HL-60 (cell line): ENCODE results near the gene SNX10.

Experiments used
- DNase-seq, 2 experiments: peaks; one replicate each; pipeline ENCODE4 v3.0.0-alpha.2; 2010 to 2020; ENCODE audit warnings: low read depth in 1 of 2, low spot score in 1 of 2
- H3K27ac ChIP-seq: fragments of 250-450 bp; sonication (Bioruptor Pico); replicated peaks from 2 replicates; pipeline ENCODE4 v1.5.1; 2020; ENCODE audit warnings: mild to moderate bottlenecking, moderate library complexity
- H3K27me3 ChIP-seq: fragments of 250-450 bp; sonication (Bioruptor Pico); 2 replicates; pipeline ENCODE4 v1.5.1; 2021; ENCODE audit warnings: mild to moderate bottlenecking, moderate library complexity; ENCODE audit not compliant: insufficient read depth, poor library complexity, severe bottlenecking
- H3K4me3 ChIP-seq: replicated peaks from 2 replicates; pipeline ENCODE4 v1.5.1; 2011; ENCODE audit warnings: mild to moderate bottlenecking, control low read depth, low read length; ENCODE audit not compliant: insufficient read depth
- GABPA ChIP-seq: IDR thresholded peaks from 2 replicates; pipeline ENCODE4 v1.6.1; 2012; ENCODE audit warnings: low read depth
- POLR2AphosphoS5 ChIP-seq: IDR thresholded peaks from 2 replicates; pipeline ENCODE4 v1.6.1; 2012; ENCODE audit warnings: low read depth
- SPI1 ChIP-seq: IDR thresholded peaks from 2 replicates; pipeline ENCODE4 v1.6.1; 2012; ENCODE audit warnings: low read depth, mild to moderate bottlenecking, borderline replicate concordance
- TF ChIP-seq, protein P1 (sequence below): IDR thresholded peaks from 2 replicates; pipeline ENCODE4 v1.6.1; 2012; ENCODE audit warnings: low read depth; ENCODE audit not compliant: insufficient replicate concordance

The SNX10 gene

DNA sequence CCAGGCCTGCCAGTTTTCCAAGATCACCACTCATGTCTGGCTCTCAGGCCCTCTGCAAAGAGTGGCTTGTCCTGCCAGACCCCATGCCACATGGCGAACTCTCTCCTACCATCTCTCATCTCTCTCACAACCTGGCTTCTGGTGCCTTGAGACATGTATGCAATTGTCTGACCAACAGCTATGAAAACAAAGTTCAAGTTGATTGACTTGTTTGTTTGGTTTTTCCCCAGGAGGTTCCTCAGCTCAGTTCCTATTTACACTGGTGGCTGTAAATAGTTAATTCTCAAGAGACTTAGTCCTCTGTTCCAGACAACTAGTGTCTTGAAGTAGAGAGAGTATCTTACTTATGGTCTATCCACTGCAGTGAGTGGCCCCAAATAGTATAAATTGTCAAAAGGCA lies 131.8 kb downstream of the SNX10 start:
- TF ChIP-seq, protein P1, sequence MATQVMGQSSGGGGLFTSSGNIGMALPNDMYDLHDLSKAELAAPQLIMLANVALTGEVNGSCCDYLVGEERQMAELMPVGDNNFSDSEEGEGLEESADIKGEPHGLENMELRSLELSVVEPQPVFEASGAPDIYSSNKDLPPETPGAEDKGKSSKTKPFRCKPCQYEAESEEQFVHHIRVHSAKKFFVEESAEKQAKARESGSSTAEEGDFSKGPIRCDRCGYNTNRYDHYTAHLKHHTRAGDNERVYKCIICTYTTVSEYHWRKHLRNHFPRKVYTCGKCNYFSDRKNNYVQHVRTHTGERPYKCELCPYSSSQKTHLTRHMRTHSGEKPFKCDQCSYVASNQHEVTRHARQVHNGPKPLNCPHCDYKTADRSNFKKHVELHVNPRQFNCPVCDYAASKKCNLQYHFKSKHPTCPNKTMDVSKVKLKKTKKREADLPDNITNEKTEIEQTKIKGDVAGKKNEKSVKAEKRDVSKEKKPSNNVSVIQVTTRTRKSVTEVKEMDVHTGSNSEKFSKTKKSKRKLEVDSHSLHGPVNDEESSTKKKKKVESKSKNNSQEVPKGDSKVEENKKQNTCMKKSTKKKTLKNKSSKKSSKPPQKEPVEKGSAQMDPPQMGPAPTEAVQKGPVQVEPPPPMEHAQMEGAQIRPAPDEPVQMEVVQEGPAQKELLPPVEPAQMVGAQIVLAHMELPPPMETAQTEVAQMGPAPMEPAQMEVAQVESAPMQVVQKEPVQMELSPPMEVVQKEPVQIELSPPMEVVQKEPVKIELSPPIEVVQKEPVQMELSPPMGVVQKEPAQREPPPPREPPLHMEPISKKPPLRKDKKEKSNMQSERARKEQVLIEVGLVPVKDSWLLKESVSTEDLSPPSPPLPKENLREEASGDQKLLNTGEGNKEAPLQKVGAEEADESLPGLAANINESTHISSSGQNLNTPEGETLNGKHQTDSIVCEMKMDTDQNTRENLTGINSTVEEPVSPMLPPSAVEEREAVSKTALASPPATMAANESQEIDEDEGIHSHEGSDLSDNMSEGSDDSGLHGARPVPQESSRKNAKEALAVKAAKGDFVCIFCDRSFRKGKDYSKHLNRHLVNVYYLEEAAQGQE: no peak
- TF ChIP-seq POLR2AphosphoS5: no peak
- TF ChIP-seq SPI1: no peak
- TF ChIP-seq GABPA: no peak
- Histone ChIP-seq H3K27ac (no peak overlapping the region), H3K27me3 (no peaks in the 10 kb centered on the region), H3K4me3 (no peak overlapping the region)
- no peak for DNase-seq
